Measurements from ENCODE around the gene FOXK1.

The FOXK1 gene

GRCh38 chr7:4808026-4808425, 125.9 kb downstream of the FOXK1 start:
- no peak for DNase-seq (ENCODE audit: low read depth, low spot score)
- no peak for TF ChIP-seq CTCF (IDR thresholded peaks at IDR 0.05; ENCODE audit: insufficient read depth, low read length, missing control alignments)
- CTCF ChIA-PET: interaction anchor here (0.8 to 1.8 kb wide), 3 partner anchors 9 to 16 kb away, joined by 3 to 5 read pairs (median 5); no protein-coding TSS in a partner anchor
- no peak overlapping the region for H3K4me3 ChIP-seq (ENCODE audit: low read depth, low read length)
- POLR2A ChIA-PET: no interaction called here

- ChIA-PET POLR2A (no interaction called here), CTCF (interaction anchor here (0.8 to 1.8 kb wide), 3 partner anchors 9 to 16 kb away, joined by 3 to 5 read pairs (median 5); no protein-coding TSS in a partner anchor)
- no peak for DNase-seq (ENCODE audit: low read depth, low spot score)
- H3K4me3 ChIP-seq (ENCODE audit: low read depth, low read length): no peak overlapping the region
- TF ChIP-seq CTCF (IDR thresholded peaks at IDR 0.05; ENCODE audit: insufficient read depth, low read length, missing control alignments): no peak
These were observed 126.5 kb downstream of the FOXK1 start for GRCh38 chr7:4808565-4808964.

GRCh38 chr7:4809091-4809591, 127.0 kb downstream of the FOXK1 start:
- POLR2A ChIA-PET: no interaction called here
- H3K4me3 ChIP-seq (ENCODE audit: low read depth, low read length): no peak overlapping the region
- TF ChIP-seq CTCF (IDR thresholded peaks at IDR 0.05; ENCODE audit: insufficient read depth, low read length, missing control alignments): no peak
- DNase-seq (ENCODE audit: low read depth, low spot score): no peak
- CTCF ChIA-PET: interaction anchor here (0.9 to 1.8 kb wide), 2 partner anchors 10 to 17 kb away, joined by 3 to 5 read pairs; no protein-coding TSS in a partner anchor

- CTCF ChIA-PET: interaction anchor here (0.9 to 1.8 kb wide), 2 partner anchors 10 to 18 kb away, joined by 3 to 5 read pairs; no protein-coding TSS in a partner anchor
These were observed 127.6 kb downstream of the FOXK1 start for GRCh38 chr7:4809666-4810065.

GRCh38 chr7:4814433-4814832, 132.3 kb downstream of the FOXK1 start:
- CTCF ChIA-PET: no interaction called here
- H3K4me3 ChIP-seq (ENCODE audit: low read depth, low read length): no peak overlapping the region
- POLR2A ChIA-PET: no interaction called here
- DNase-seq (ENCODE audit: low read depth, low spot score): no peak
- no peak for TF ChIP-seq CTCF (IDR thresholded peaks at IDR 0.05; ENCODE audit: insufficient read depth, low read length, missing control alignments)

More at GRCh38 chr7:4809666-4810065, 127.6 kb downstream of the FOXK1 start:
- POLR2A ChIA-PET: no interaction called here
- TF ChIP-seq CTCF (IDR thresholded peaks at IDR 0.05; ENCODE audit: insufficient read depth, low read length, missing control alignments): no peak
- H3K4me3 ChIP-seq (ENCODE audit: low read depth, low read length): no peak overlapping the region
- DNase-seq (ENCODE audit: low read depth, low spot score): no peak

GRCh38 chr7:4815121-4815520, 133.0 kb downstream of the FOXK1 start:
- DNase-seq (ENCODE audit: low read depth, low spot score): no peak
- TF ChIP-seq CTCF (IDR thresholded peaks at IDR 0.05; ENCODE audit: insufficient read depth, low read length, missing control alignments): no peak
- POLR2A ChIA-PET: no interaction called here
- no peak overlapping the region for H3K4me3 ChIP-seq (ENCODE audit: low read depth, low read length)
- CTCF ChIA-PET: no interaction called here

All from AG04449 (cell line).